ENCODE measurements around the gene KDM4B. TPM values are rescaled to one million over a fixed set of nuclear protein-coding genes. Genes with fewer than 3 reads are reported as not detected.

KDM4B gene
- polyA plus RNA-seq, 3 donors, result 6.4 to 22.7 (median 12.7) TPM

DNA sequence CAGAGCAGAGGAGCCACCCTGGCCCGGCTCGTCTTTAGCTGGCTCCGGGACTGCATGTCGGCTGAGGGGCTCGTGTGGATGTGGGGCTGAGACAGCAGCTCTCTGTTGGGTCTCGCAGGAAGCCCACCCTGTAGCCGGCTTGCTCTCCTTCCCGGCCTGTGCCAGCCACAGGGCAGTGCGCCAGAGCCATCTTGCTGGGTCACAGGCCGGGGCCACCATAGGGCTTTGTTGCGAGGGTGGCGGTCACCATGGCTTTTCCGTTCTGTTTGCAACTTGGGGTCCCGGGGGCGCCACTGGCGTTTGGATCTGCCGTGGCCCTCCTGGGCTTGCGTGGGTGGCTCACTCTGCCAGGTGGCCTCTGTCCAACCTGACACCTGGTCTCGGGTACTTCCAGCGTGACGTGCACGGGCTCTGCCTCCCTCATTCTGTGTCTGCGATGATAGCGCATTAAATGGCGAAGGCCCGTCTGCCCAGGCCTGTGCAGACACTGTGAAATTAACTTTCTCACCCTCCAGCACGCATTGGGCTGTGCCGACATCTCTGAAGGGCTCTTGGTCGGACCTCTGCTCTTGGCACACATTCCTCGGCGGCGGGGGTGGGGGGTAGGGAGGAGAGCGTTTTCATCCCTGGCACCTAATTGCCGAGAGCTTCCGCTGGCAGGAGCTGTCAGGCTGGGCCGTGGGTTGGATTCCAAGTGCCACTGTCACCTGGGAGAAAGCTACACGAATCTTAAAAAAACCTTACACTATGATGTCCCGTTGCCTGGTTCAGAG lies 95.1 kb downstream of the KDM4B start:
- Histone ChIP-seq H3K79me2 (ENCODE audit: insufficient read depth, low read length) (no peaks in the 10 kb centered on the region), H3K4me3 (replicated peaks in 1 of 3; ENCODE audit: low read depth in 2 of 3, low read length in 3 of 3) (no peak overlapping the region), H3K36me3 (replicated peaks in 1 of 2; ENCODE audit: control insufficient read depth in 1 of 2, insufficient read depth in 2 of 2, low read length in 2 of 2) (peaks cover 40 to 73% of the 10 kb centered on the region in 2 donors), H3K9ac (ENCODE audit: insufficient read depth, low read length, poor library complexity, severe bottlenecking) (no peak overlapping the region), H3K9me3 (replicated peaks in 1 of 2; ENCODE audit: control insufficient read depth in 1 of 2, insufficient read depth in 1 of 2, low read length in 2 of 2) (peaks cover 19 to 25% of the 10 kb centered on the region in 2 donors), H3K27me3 (ENCODE audit: control insufficient read depth in 2 of 2, insufficient read depth in 2 of 2, low read length in 2 of 2) (no peaks in the 10 kb centered on the region), H3K4me2 (replicated peaks; ENCODE audit: extremely low read depth, low read length, poor library complexity, severe bottlenecking) (no peak overlapping the region), H2AFZ (ENCODE audit: insufficient read depth, low read depth, low read length, poor library complexity, severe bottlenecking) (no peak overlapping the region), H4K20me1 (ENCODE audit: insufficient read depth, low read length) (peaks cover 92% of the 10 kb centered on the region), H3K4me1 (ENCODE audit: control insufficient read depth in 1 of 2, insufficient read depth in 2 of 2, low read length in 2 of 2) (no peaks in the 10 kb centered on the region), H3K27ac (ENCODE audit: low read depth in 1 of 2, low read length in 2 of 2) (no peak overlapping the region)
- intact Hi-C loops (cut with micrococcal nuclease), result no loop called here
- no peak for TF ChIP-seq CTCF (IDR thresholded peaks at IDR 0.05)
- Mint-ChIP-seq H3K27ac (no peak overlapping the region), H3K4me1 (no peaks in the 10 kb centered on the region), H3K36me3 (peaks cover 49 to 76% of the 10 kb centered on the region in 2 donors), H3K9me3 (peaks cover 17 to 24% (median 22%) of the 10 kb centered on the region in 7 donors), H3K4me3 (no peak overlapping the region), H3K27me3 (ENCODE audit: low read depth in 3 of 3) (peaks cover 0 to 1% (median 0%) of the 10 kb centered on the region in 3 donors)
- 99% methylated on average over 24 of the region's 38 CpGs for WGBS (ENCODE audit: insufficient coverage)
- DNase-seq, result no peak

DNA sequence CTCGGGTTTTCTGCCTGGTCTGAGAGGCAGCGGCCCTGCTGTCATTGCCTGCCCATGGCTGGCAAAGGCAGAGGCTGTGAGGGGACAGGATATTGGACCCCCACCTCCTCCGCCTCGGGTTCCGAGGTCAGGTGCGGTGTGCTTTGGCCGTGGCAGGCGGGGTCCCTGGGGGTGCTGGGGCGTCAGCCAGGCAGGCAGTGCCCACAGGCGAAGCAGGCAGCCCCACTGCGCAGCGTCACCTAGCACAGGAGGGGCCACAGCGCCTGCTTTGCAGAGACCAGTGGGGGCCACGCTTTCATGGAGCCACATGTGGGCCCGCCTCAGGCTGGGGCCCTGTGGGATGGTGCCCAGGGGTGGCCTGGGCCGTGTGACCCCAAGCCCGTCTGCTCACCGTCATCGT lies 96.0 kb downstream of the KDM4B start:
- peaks cover 47 to 70% of the 10 kb centered on the region in 2 donors for H3K36me3 Mint-ChIP-seq
- Histone ChIP-seq H4K20me1 (ENCODE audit: insufficient read depth, low read length) (peaks cover 86% of the 10 kb centered on the region), H3K4me1 (ENCODE audit: control insufficient read depth in 1 of 2, insufficient read depth in 2 of 2, low read length in 2 of 2) (no peaks in the 10 kb centered on the region), H3K27ac (ENCODE audit: low read depth in 1 of 2, low read length in 2 of 2) (no peak overlapping the region), H3K9me3 (replicated peaks in 1 of 2; ENCODE audit: control insufficient read depth in 1 of 2, insufficient read depth in 1 of 2, low read length in 2 of 2) (peaks cover 19 to 25% of the 10 kb centered on the region in 2 donors), H3K79me2 (ENCODE audit: insufficient read depth, low read length) (no peaks in the 10 kb centered on the region), H3K27me3 (ENCODE audit: control insufficient read depth in 2 of 2, insufficient read depth in 2 of 2, low read length in 2 of 2) (no peaks in the 10 kb centered on the region), H3K4me3 (replicated peaks in 1 of 3; ENCODE audit: low read depth in 2 of 3, low read length in 3 of 3) (no peak overlapping the region), H3K4me2 (replicated peaks; ENCODE audit: extremely low read depth, low read length, poor library complexity, severe bottlenecking) (no peak overlapping the region), H3K36me3 (replicated peaks in 1 of 2; ENCODE audit: control insufficient read depth in 1 of 2, insufficient read depth in 2 of 2, low read length in 2 of 2) (peaks cover 40 to 65% of the 10 kb centered on the region in 2 donors), H2AFZ (ENCODE audit: insufficient read depth, low read depth, low read length, poor library complexity, severe bottlenecking) (no peak overlapping the region), H3K9ac (ENCODE audit: insufficient read depth, low read length, poor library complexity, severe bottlenecking) (no peak overlapping the region)
- peaks cover 17 to 24% (median 22%) of the 10 kb centered on the region in 7 donors for H3K9me3 Mint-ChIP-seq
- 98% methylated on average over 16 of the region's 19 CpGs for WGBS (ENCODE audit: insufficient coverage)
- no peak overlapping the region for H3K27ac Mint-ChIP-seq
- H3K4me3 Mint-ChIP-seq, result no peak overlapping the region
- intact Hi-C loops (cut with micrococcal nuclease), result no loop called here
- no peaks in the 10 kb centered on the region for H3K4me1 Mint-ChIP-seq
- H3K27me3 Mint-ChIP-seq (ENCODE audit: low read depth in 3 of 3), result peaks cover 0 to 1% (median 0%) of the 10 kb centered on the region in 3 donors
- DNase-seq, result no peak
- no peak for TF ChIP-seq CTCF (IDR thresholded peaks at IDR 0.05)

Measured in CD14-positive monocyte (primary cell).